Measurements from ENCODE around the gene SEPTIN6. TPM values are rescaled to one million over a fixed set of nuclear protein-coding genes. Genes with fewer than 3 reads are reported as not detected.

SEPTIN6 gene
- total RNA-seq, 1 experiment from 2014 or later = 28.9 TPM

GRCh38 chrX:119729408-119730201, 36.6 kb upstream of the SEPTIN6 start:
- Histone ChIP-seq H3K27ac (ENCODE audit: low read length) (no peak overlapping the region), H3K79me2 (ENCODE audit: low read length) (no peaks in the 10 kb centered on the region), H3K36me3 (ENCODE audit: low read depth, low read length) (no peaks in the 10 kb centered on the region), H4K20me1 (ENCODE audit: low read length) (no peaks in the 10 kb centered on the region), H3K9ac (ENCODE audit: low read length) (no peak overlapping the region), H3K4me1 (ENCODE audit: insufficient read depth, low read length) (no peaks in the 10 kb centered on the region), H3K4me3 (ENCODE audit: low read length) (no peak overlapping the region), H3K9me3 (ENCODE audit: low read length) (no peaks in the 10 kb centered on the region), H2AFZ (ENCODE audit: low read length) (no peak overlapping the region), H3K27me3 (ENCODE audit: low read length) (no peaks in the 10 kb centered on the region), H3K4me2 (ENCODE audit: low read length) (no peak overlapping the region), H3K9me2 (replicated peaks; ENCODE audit: low read length) (no peaks in the 10 kb centered on the region), H3F3A (ENCODE audit: low read length, unreplicated experiment) (no peaks in the 10 kb centered on the region)
- ChIA-PET CTCF (interaction anchor here (0.6 to 1.2 kb wide), 4 partner anchors 35 to 217 kb away, joined by 3 to 7 read pairs (median 4); no protein-coding TSS in a partner anchor), POLR2A (ENCODE audit: unreplicated experiment) (no interaction called here)
- no TSS peak for BruUV-seq (replicated peaks)
- DNase-seq (peak; percentile 74), ATAC-seq (peak; percentile 68)
- intact Hi-C loops (cut with micrococcal nuclease) = loop anchor here (1.0 to 2.0 kb wide), 4 partner anchors 31 to 213 kb away; partner anchors contain the start of gene SEPTIN6
- TF ChIP-seq EZH2phosphoT487 (IDR thresholded peaks at IDR 0.05; ENCODE audit: borderline replicate concordance, low read length) = no peak
- TF ChIP-seq CTCF (conservative IDR thresholded peaks at IDR 0.05; ENCODE audit: low read depth, low read length) = peak; percentile 66

- Histone ChIP-seq H3K27ac (ENCODE audit: low read length) (no peak overlapping the region), H3K4me1 (ENCODE audit: insufficient read depth, low read length) (no peaks in the 10 kb centered on the region), H3K4me2 (ENCODE audit: low read length) (peak overlapping the region; percentile 26; the same call in 1 of the 2 replicates), H3K9ac (ENCODE audit: low read length) (no peak overlapping the region), H3K79me2 (ENCODE audit: low read length) (no peaks in the 10 kb centered on the region), H3K9me3 (ENCODE audit: low read length) (no peaks in the 10 kb centered on the region), H3F3A (ENCODE audit: low read length, unreplicated experiment) (no peaks in the 10 kb centered on the region), H3K27me3 (ENCODE audit: low read length) (no peaks in the 10 kb centered on the region), H4K20me1 (ENCODE audit: low read length) (no peaks in the 10 kb centered on the region), H3K36me3 (ENCODE audit: low read depth, low read length) (no peaks in the 10 kb centered on the region), H3K4me3 (ENCODE audit: low read length) (no peak overlapping the region), H2AFZ (ENCODE audit: low read length) (0 out of 2 replicates have a peak overlapping the region, but pooled peaks have one; percentile 14), H3K9me2 (replicated peaks; ENCODE audit: low read length) (no peaks in the 10 kb centered on the region)
- DNase-seq (peak; percentile 55), ATAC-seq (peak; percentile 66)
- no TSS peak for BruUV-seq (replicated peaks)
- intact Hi-C loops (cut with micrococcal nuclease) = loop anchor here (2.0 kb wide), 1 partner anchor 30 kb away; no protein-coding TSS in a partner anchor
- POLR2A ChIA-PET (ENCODE audit: unreplicated experiment) = no interaction called here
- TF ChIP-seq EZH2 (IDR thresholded peaks at IDR 0.05; ENCODE audit: low read length, unreplicated experiment) (no peak), CTCF (conservative IDR thresholded peaks at IDR 0.05; ENCODE audit: low read depth, low read length) (peak; percentile 55)
- CTCF ChIA-PET = interaction anchor here (0.7 to 1.0 kb wide), 2 partner anchors 118 to 130 kb away, joined by 4 to 7 read pairs; no protein-coding TSS in a partner anchor
Observed at GRCh38 chrX:119728487-119728886, 35.5 kb upstream of the SEPTIN6 start.

Data from PC-3 (cell line).